Transverse colon (tissue), 1 donor: ENCODE measurements around the gene MCF2L2.

Experiments
- EP300 ChIP-seq: sonication (generic); formaldehyde crosslinking; IDR thresholded peaks from one replicate; pipeline ENCODE4 v1.6.1; 2017; ENCODE audit warnings: antibody characterized with exemption, low read depth
- POLR2A ChIP-seq: fragments of 450-650 bp; IDR thresholded peaks from one replicate; pipeline ENCODE4 v1.6.1; 2016; ENCODE audit warnings: antibody characterized with exemption, mild to moderate bottlenecking, moderate library complexity

DNA sequence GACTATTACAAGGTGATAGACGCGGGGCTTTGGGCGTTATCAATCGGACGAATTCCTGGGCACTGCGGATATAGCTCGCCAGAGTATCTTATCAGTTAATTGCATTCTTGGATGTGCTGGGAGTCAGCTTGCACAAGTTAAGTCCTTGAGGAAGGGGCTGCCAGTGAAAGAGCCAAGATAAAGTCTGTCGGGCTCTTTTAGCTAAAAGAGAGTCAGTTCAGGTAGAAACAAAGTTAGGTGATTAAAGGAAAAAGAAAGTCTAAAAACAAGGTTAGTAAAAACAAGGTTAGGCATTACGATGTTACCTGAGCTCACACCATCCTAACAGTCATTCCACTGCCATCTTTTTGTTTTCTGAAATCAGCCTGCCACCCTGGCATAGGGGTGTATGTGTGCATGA is 6.1 kb upstream of the MCF2L2 start:
- TF ChIP-seq POLR2A (no peak), EP300 (no peak)
